Naive B cell (primary cell): ENCODE measurements around the gene SBK2. TPM values are rescaled to one million over a fixed set of nuclear protein-coding genes. Genes with fewer than 3 reads are reported as not detected.
A peak's percentile ranks its signal among the peaks of the same experiment; 100 is the strongest.

Source experiments
- ATAC-seq, 2 donors: fragments of 150-1000 bp; cut with Tn5 transposase; 2 replicates each; pipeline ENCODE4 v1.10.0; 2021; ENCODE audit warnings: low read depth in 2 of 2, mild to moderate bottlenecking in 2 of 2, moderate library complexity in 2 of 2
- DNase-seq: peaks from one replicate; pipeline ENCODE4 v3.0.0; 2022
- H3K27ac Mint-ChIP-seq, 6 donors: one replicate each; pipeline ENCODE4 v1.8.0; 2020 to 2022; ENCODE audit warnings: mild to moderate bottlenecking in 6 of 6, mixed read lengths in 6 of 6, moderate library complexity in 5 of 6, inconsistent platforms in 2 of 6
- H3K27me3 Mint-ChIP-seq, 3 donors: one replicate each; pipeline ENCODE4 v1.8.0; 2021 to 2022; ENCODE audit warnings: mixed read lengths in 3 of 3, mild to moderate bottlenecking in 1 of 3
- H3K36me3 Mint-ChIP-seq, 2 donors: one replicate each; pipeline ENCODE4 v1.8.0; 2020 to 2022; ENCODE audit warnings: mixed read lengths in 2 of 2, inconsistent platforms in 1 of 2, mild to moderate bottlenecking in 1 of 2
- H3K4me1 Mint-ChIP-seq, 3 donors: one replicate each; pipeline ENCODE4 v1.8.0; 2020 to 2022; ENCODE audit warnings: mixed read lengths in 3 of 3, inconsistent platforms in 1 of 3, mild to moderate bottlenecking in 1 of 3, moderate library complexity in 1 of 3
- H3K4me3 Mint-ChIP-seq, 8 donors: one replicate each; pipeline ENCODE4 v1.8.0; 2020 to 2022; ENCODE audit warnings: mild to moderate bottlenecking in 8 of 8, mixed read lengths in 8 of 8, moderate library complexity in 8 of 8, inconsistent platforms in 2 of 8
- H3K9me3 Mint-ChIP-seq, 7 donors: one replicate each; pipeline ENCODE4 v1.8.0; 2020 to 2022; ENCODE audit warnings: mixed read lengths in 7 of 7, mild to moderate bottlenecking in 5 of 7, inconsistent platforms in 2 of 7, moderate library complexity in 1 of 7
- polyA plus RNA-seq, 6 donors: library from polyadenylated mRNA; unstranded; fragments of 300-500 nt; fragmentation: Illumina TruSeq; gene quantifications; one replicate each; pipeline ENCODE4 v1.2.3, GENCODE V29; 2021; ENCODE audit warnings: low read depth in 6 of 6

The SBK2 gene
- polyA plus RNA-seq, 6 donors from 2014 or later: not detected

- DNase-seq (no peak), ATAC-seq (no peak)
- H3K27me3 Mint-ChIP-seq: no peaks in the 10 kb centered on the region
- H3K4me3 Mint-ChIP-seq: peak overlapping the region in 1 of 8 donors; percentile 3
- no peaks in the 10 kb centered on the region for H3K9me3 Mint-ChIP-seq
- no peak overlapping the region for H3K27ac Mint-ChIP-seq
- no peaks in the 10 kb centered on the region for H3K36me3 Mint-ChIP-seq
- peaks cover 35 to 38% (median 37%) of the 10 kb centered on the region in 3 donors for H3K4me1 Mint-ChIP-seq
Observed at GRCh38 chr19:55482156-55482961, 54.6 kb downstream of the SBK2 start.

- H3K36me3 Mint-ChIP-seq: no peaks in the 10 kb centered on the region
- no peaks in the 10 kb centered on the region for H3K9me3 Mint-ChIP-seq
- peak overlapping the region in 1 of 8 donors; percentile 20 for H3K4me3 Mint-ChIP-seq
- ATAC-seq: no peak
- peak overlapping the region in 1 of 6 donors; percentile 86 for H3K27ac Mint-ChIP-seq
- no peak for DNase-seq
- H3K27me3 Mint-ChIP-seq: no peaks in the 10 kb centered on the region
- H3K4me1 Mint-ChIP-seq: peaks cover 36 to 43% (median 38%) of the 10 kb centered on the region in 3 donors
Observed at GRCh38 chr19:55481794-55482155, 55.2 kb downstream of the SBK2 start.

- Mint-ChIP-seq H3K9me3 (no peaks in the 10 kb centered on the region), H3K4me1 (peaks cover 36 to 42% (median 38%) of the 10 kb centered on the region in 3 donors), H3K27me3 (no peaks in the 10 kb centered on the region), H3K36me3 (no peaks in the 10 kb centered on the region), H3K4me3 (peak overlapping the region in 1 of 8 donors; percentile 20), H3K27ac (peak overlapping the region in 1 of 6 donors; percentile 86)
- DNase-seq (no peak), ATAC-seq (no peak)
Observed at GRCh38 chr19:55481148-55481793, 55.7 kb downstream of the SBK2 start.

GRCh38 chr19:55479451-55480230 is 57.3 kb downstream of the SBK2 start:
- Mint-ChIP-seq H3K36me3 (no peaks in the 10 kb centered on the region), H3K27ac (peak overlapping the region in 4 of 6 donors; percentile 35 to 94 (median 88)), H3K4me1 (peaks cover 28 to 40% (median 29%) of the 10 kb centered on the region in 3 donors), H3K4me3 (peak overlapping the region in 5 of 8 donors; percentile 45 to 99 (median 59)), H3K9me3 (no peaks in the 10 kb centered on the region), H3K27me3 (no peaks in the 10 kb centered on the region)
- DNase-seq (no peak), ATAC-seq (no peak)

- ATAC-seq (no peak), DNase-seq (no peak)
- Mint-ChIP-seq H3K4me1 (peaks cover 28 to 37% (median 29%) of the 10 kb centered on the region in 3 donors), H3K4me3 (peak overlapping the region in 6 of 8 donors; percentile 28 to 99 (median 77)), H3K9me3 (no peaks in the 10 kb centered on the region), H3K36me3 (no peaks in the 10 kb centered on the region), H3K27ac (peak overlapping the region in 3 of 6 donors; percentile 17 to 94 (median 79)), H3K27me3 (no peaks in the 10 kb centered on the region)
Observed at GRCh38 chr19:55479045-55479444, 57.9 kb downstream of the SBK2 start.

Other genes with a start within 250 kb of the SBK2 start
- not detected for gene TMEM150B, start 211.8 kb downstream of the SBK2 start, polyA plus RNA-seq
- 1 to 10 TPM in 4 of 6 donors, under 1 TPM in 1, not detected in 1; 0.83 to 2.4 (median 1.3) TPM for gene KMT5C, start 197.3 kb downstream of the SBK2 start, polyA plus RNA-seq
- gene COX6B2, start 182.4 kb downstream of the SBK2 start, polyA plus RNA-seq: not detected
- gene GARIN5B, start 173.9 kb downstream of the SBK2 start, polyA plus RNA-seq: not detected
- not detected for gene IL11, start 166.7 kb downstream of the SBK2 start, polyA plus RNA-seq
- not detected for gene TMEM190, start 160.3 kb downstream of the SBK2 start, polyA plus RNA-seq
- gene TMEM238, start 152.8 kb downstream of the SBK2 start, polyA plus RNA-seq: under 1 TPM in 4 of 6 donors, not detected in 2; 0.29 to 0.90 (median 0.40) TPM
- 100 to 1,000 TPM; 229 to 734 (median 601) TPM for gene RPL28, start 151.2 kb downstream of the SBK2 start, polyA plus RNA-seq
- 10 to 100 TPM; 18.8 to 41.3 (median 30.6) TPM for gene UBE2S, start 129.3 kb downstream of the SBK2 start, polyA plus RNA-seq
- gene SHISA7, start 93.8 kb downstream of the SBK2 start, polyA plus RNA-seq: not detected
- 10 to 100 TPM; 21.8 to 57.9 (median 28.0) TPM for gene ISOC2, start 75.5 kb downstream of the SBK2 start, polyA plus RNA-seq
- gene C19orf85, start 72.4 kb downstream of the SBK2 start, polyA plus RNA-seq: not detected
- gene ZNF628, start 60.5 kb downstream of the SBK2 start, polyA plus RNA-seq: 1 to 10 TPM in 2 of 6 donors, under 1 TPM in 3, not detected in 1; 0.16 to 2.2 (median 0.94) TPM
- gene NAT14, start 51.9 kb downstream of the SBK2 start, polyA plus RNA-seq: 1 to 10 TPM; 3.4 to 7.5 (median 4.8) TPM
- under 1 TPM in 4 of 6 donors, not detected in 2; 0.05 to 0.11 (median 0.09) TPM for gene SSC5D, start 48.7 kb downstream of the SBK2 start, polyA plus RNA-seq
- gene SBK3, start 8.4 kb upstream of the SBK2 start, polyA plus RNA-seq: not detected
- under 1 TPM; 0.13 to 0.85 (median 0.40) TPM for gene ZNF579, start 43.7 kb upstream of the SBK2 start, polyA plus RNA-seq
- gene FIZ1, start 62.4 kb upstream of the SBK2 start, polyA plus RNA-seq: 1 to 10 TPM; 2.3 to 5.2 (median 3.2) TPM
- 10 to 100 TPM; 25.1 to 42.1 (median 37.1) TPM for gene ZNF524, start 63.2 kb upstream of the SBK2 start, polyA plus RNA-seq
- gene ZNF865, start 68.5 kb upstream of the SBK2 start, polyA plus RNA-seq: under 1 TPM in 4 of 6 donors, not detected in 2; 0.12 to 0.60 (median 0.18) TPM
- gene ZNF784, start 87.4 kb upstream of the SBK2 start, polyA plus RNA-seq: 1 to 10 TPM in 4 of 6 donors, under 1 TPM in 1, not detected in 1; 0.95 to 3.5 (median 2.7) TPM
- 10 to 100 TPM; 28.4 to 54.2 (median 31.5) TPM for gene ZNF580, start 103.9 kb upstream of the SBK2 start, polyA plus RNA-seq
- 10 to 100 TPM; 60.7 to 82.8 (median 65.4) TPM for gene ZNF581, start 106.5 kb upstream of the SBK2 start, polyA plus RNA-seq
- 10 to 100 TPM in 3 of 6 donors, 1 to 10 TPM in 3; 8.1 to 13.0 (median 9.7) TPM for gene CCDC106, start 111.1 kb upstream of the SBK2 start, polyA plus RNA-seq
- gene U2AF2, start 117.9 kb upstream of the SBK2 start, polyA plus RNA-seq: 10 to 100 TPM in 3 of 6 donors, 1 to 10 TPM in 3; 3.2 to 13.7 (median 9.3) TPM
- 10 to 100 TPM in 5 of 6 donors, 1 to 10 TPM in 1; 1.0 to 28.9 (median 13.8) TPM for gene EPN1, start 138.1 kb upstream of the SBK2 start, polyA plus RNA-seq
- gene NLRP9, start 201.3 kb upstream of the SBK2 start, polyA plus RNA-seq: not detected
- gene RFPL4A, start 222.0 kb upstream of the SBK2 start, polyA plus RNA-seq: not detected
- not detected for gene RFPL4AL1, start 232.0 kb upstream of the SBK2 start, polyA plus RNA-seq